GM19455 (cell line): ENCODE results near the gene PDK3.

Experiments
- ATAC-seq: cut with Tn5 transposase; IDR thresholded peaks from one replicate; pipeline ENCODE4 v1.9.1; 2021; ENCODE audit not compliant: unreplicated experiment

The PDK3 gene

GRCh38 chrX:24547961-24548360 is 82.9 kb downstream of the PDK3 start:
- no peak for ATAC-seq

GRCh38 chrX:24550166-24550565 is 85.1 kb downstream of the PDK3 start:
- ATAC-seq = no peak

- ATAC-seq = no peak
These were observed 87.9 kb downstream of the PDK3 start for GRCh38 chrX:24553011-24553410.

- no peak for ATAC-seq
These were observed 96.0 kb downstream of the PDK3 start for GRCh38 chrX:24561121-24561520.

- ATAC-seq = no peak
These were observed 98.4 kb downstream of the PDK3 start for GRCh38 chrX:24563291-24564010.

DNA sequence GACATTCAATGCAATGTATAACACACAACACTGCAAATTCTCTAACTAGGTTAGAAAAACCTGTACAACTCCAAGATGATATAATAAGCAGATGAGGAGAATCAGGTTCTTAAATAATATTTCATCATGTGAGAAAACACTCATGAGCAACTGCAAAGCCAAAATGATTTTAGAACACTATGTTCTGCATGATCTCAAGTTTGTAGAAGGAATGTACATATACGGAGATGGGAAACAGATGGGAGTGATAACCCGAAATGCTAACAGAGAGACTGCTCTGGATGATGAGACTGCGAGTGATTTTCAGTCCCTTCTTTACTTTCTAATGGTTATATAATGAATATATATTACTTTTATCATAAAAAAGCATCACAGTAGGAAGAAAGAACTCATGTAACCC is 101.2 kb downstream of the PDK3 start:
- no peak for ATAC-seq

DNA sequence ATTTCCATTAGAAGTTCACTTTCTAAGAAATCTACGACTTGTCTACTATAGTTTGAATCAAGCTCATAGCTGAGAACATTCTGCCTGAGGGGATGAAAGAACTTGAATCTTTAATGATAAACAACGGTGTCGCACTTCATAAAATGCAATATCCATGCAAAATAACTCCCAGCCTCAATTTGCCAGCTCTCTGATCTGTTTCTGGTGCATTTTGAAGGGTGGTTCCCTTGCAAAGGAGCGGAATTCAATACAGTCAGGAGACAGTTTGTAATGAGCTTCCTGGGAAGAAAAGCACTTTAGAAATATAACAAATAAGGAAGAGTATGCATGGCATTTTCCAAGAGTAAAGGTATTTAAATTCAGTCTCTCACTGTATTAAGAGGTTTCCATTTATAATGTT is 102.1 kb downstream of the PDK3 start:
- no peak for ATAC-seq

DNA sequence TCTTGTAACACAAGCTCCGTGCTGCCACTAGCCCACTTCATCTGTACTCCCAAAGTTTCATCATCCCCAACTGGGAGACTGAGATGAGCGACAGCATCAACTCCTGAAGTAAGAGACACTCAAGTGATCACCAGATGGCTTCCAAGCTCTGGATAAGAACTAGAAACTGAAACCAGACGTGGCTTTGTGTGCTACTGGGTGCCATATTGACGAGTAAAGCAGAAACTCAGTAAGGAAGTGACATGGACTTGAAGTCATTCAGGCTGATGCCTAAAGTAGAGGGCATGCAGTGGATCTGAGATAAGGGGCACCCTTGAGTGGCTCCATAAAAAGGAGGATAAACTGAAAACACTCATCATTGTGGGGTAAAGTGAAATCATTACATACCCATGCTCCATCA is 109.7 kb downstream of the PDK3 start:
- no peak for ATAC-seq

DNA sequence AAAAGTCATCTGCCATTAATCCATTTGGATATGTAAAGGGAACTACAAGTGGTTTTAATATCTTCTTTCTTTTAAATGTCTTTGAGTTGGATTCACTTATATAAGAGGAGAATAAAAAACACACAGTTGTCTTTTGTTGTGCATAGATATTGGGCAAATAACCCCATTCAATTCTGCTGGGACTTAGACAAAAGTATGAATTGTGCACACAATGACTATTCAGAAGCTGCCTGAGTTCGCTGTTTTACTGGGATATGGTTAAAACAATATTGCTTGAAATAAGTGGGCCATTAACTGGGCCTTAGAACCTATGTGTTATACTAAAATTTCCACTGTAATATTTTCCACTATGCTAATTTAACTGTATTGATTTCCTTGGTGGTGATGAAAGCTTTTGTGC is 110.4 kb downstream of the PDK3 start:
- ATAC-seq = no peak

DNA sequence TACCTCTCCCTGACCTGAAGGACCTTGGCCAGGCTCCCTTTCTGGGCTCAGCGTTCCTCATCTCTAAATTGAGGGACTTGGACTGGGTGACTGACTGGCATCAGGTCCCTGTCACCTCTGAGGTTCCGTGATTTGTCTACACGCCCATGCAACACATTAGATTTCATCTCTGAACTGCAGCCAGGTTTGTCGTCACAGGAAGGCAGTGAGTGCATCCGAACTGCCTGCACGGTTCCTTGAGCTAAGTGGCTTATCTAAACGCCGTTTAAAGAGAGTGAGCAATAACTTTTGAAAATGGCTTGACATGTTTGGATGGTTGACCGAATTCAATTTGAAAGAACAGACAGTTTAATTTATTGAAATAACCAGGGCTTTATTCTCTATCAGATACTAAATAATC is 112.0 kb downstream of the PDK3 start:
- ATAC-seq = no peak
